GM18909 (cell line): ENCODE results near the gene TMEM240.

Experiments used
- ATAC-seq: cut with Tn5 transposase; IDR thresholded peaks from one replicate; pipeline ENCODE4 v1.9.1; 2021; ENCODE audit warnings: mild to moderate bottlenecking; ENCODE audit not compliant: unreplicated experiment, poor library complexity

The TMEM240 gene

GRCh38 chr1:1540090-1540817 is at the start of gene TMEM240:
TSS of gene TMEM240 (minus strand) at chr1:1540624. CDS start at chr1:1540346, 278 bp downstream.
- ATAC-seq = no peak

- ATAC-seq = no peak
These were observed 43.1 kb upstream of the TMEM240 start for GRCh38 chr1:1583347-1584010.

- no peak for ATAC-seq
These were observed 42.3 kb upstream of the TMEM240 start for GRCh38 chr1:1582585-1583346.

- no peak for ATAC-seq
These were observed 38.0 kb upstream of the TMEM240 start for GRCh38 chr1:1578371-1578940.

GRCh38 chr1:1577367-1578011 is 37.1 kb upstream of the TMEM240 start:
- no peak for ATAC-seq

- ATAC-seq = peak; percentile 74
These were observed 34.5 kb upstream of the TMEM240 start, which contains the start of gene SSU72 for GRCh38 chr1:1574721-1575537. TSS of gene SSU72 (minus strand) at chr1:1574863. CDS start at chr1:1574557, 306 bp downstream.

GRCh38 chr1:1573843-1574720 is 33.7 kb upstream of the TMEM240 start:
- peak; percentile 66 for ATAC-seq

GRCh38 chr1:1569341-1569740 is 28.9 kb upstream of the TMEM240 start:
- ATAC-seq = no peak

GRCh38 chr1:1567891-1568291 is 27.5 kb upstream of the TMEM240 start:
- no peak for ATAC-seq

- no peak for ATAC-seq
These were observed 26.9 kb upstream of the TMEM240 start for GRCh38 chr1:1567152-1567875.

- ATAC-seq = no peak
These were observed 24.9 kb upstream of the TMEM240 start for GRCh38 chr1:1565340-1565739.

GRCh38 chr1:1564268-1564667 is 23.8 kb upstream of the TMEM240 start:
- no peak for ATAC-seq

- no peak for ATAC-seq
These were observed 23.3 kb upstream of the TMEM240 start for GRCh38 chr1:1563688-1564087.

GRCh38 chr1:1562556-1563195 is 22.3 kb upstream of the TMEM240 start:
- ATAC-seq = no peak

GRCh38 chr1:1561801-1562470 is 21.5 kb upstream of the TMEM240 start:
- ATAC-seq = no peak

- ATAC-seq = no peak
These were observed 19.8 kb upstream of the TMEM240 start for GRCh38 chr1:1560178-1560577.

GRCh38 chr1:1559066-1559465 is 18.6 kb upstream of the TMEM240 start:
- no peak for ATAC-seq
